ENCODE data around the gene AANAT.

GRCh38 chr17:76500747-76501017 is 33.3 kb downstream of the AANAT start:
- TF ChIP-seq CTCF (IDR thresholded peaks at IDR 0.05) (no peak), POLR2A (IDR thresholded peaks at IDR 0.05) (no peak)

All from adrenal gland (tissue), 5 donors.